Vagina (tissue), 2 donors: ENCODE results near the gene MAGI3. TPM values are rescaled to one million over a fixed set of nuclear protein-coding genes. Genes with fewer than 3 reads are reported as not detected.

Experiments
- DNase-seq, 2 donors: peaks; one replicate each; pipeline ENCODE4 v3.0.0-alpha.2; 2017; ENCODE audit errors: extremely low spot score in 2 of 2
- H3K27ac ChIP-seq: fragments of 200-600 bp; sonication (generic); one replicate; pipeline ENCODE4 v1.5.1; 2019
- H3K27me3 ChIP-seq: fragments of 200-600 bp; sonication (generic); one replicate; pipeline ENCODE4 v1.5.1; 2019
- H3K36me3 ChIP-seq, 2 donors: fragments of 200-600 bp; sonication (generic); one replicate each; pipeline ENCODE4 v1.5.1; 2017 to 2019
- H3K4me1 ChIP-seq: fragments of 200-600 bp; sonication (generic); one replicate; pipeline ENCODE4 v1.5.1; 2019
- H3K4me3 ChIP-seq, 2 donors: fragments of 200-600 bp; sonication (generic); 1 replicate in 1 of 2; 2 replicates in 1 of 2; pipeline ENCODE4 v1.5.1; 2016 to 2019
- H3K9me3 ChIP-seq: fragments of 200-600 bp; sonication (generic); one replicate; pipeline ENCODE4 v1.5.1; 2019
- POLR2A ChIP-seq, 2 donors: fragments of 450-650 bp; IDR thresholded peaks; one replicate each; pipeline ENCODE4 v1.6.1; 2017; ENCODE audit warnings: antibody characterized with exemption in 2 of 2, mild to moderate bottlenecking in 2 of 2, moderate library complexity in 2 of 2
- POLR2AphosphoS5 ChIP-seq, 2 donors: sonication (generic); formaldehyde crosslinking; IDR thresholded peaks; one replicate each; pipeline ENCODE4 v1.9.0; 2017; ENCODE audit warnings: antibody characterized with exemption in 2 of 2, mild to moderate bottlenecking in 2 of 2, low read depth in 1 of 2; ENCODE audit not compliant: insufficient read depth in 1 of 2
- intact Hi-C: fragments of 100-400 bp; cut with DNase I; formaldehyde crosslinking; loops from one replicate; pipeline ENCODE4 v1.15.1; 2023
- total RNA-seq: library from RNA; depleted of rRNA; stranded (reverse); fragments of >200 nt; gene quantifications from one replicate; pipeline ENCODE4 v1.2.3, GENCODE V29; 2016
- TF ChIP-seq, protein P1 (sequence below), 3 experiments: fragments of 450-650 bp in 2 of 3; fragments of 200-600 bp in 1 of 3; sonication (generic) in 1 of 3; IDR thresholded peaks; one replicate each; pipeline ENCODE4 v1.5.1; 2017 to 2019; ENCODE audit warnings: antibody characterized with exemption in 3 of 3, mild to moderate bottlenecking in 2 of 3, moderate library complexity in 2 of 3

The MAGI3 gene
- total RNA-seq, 1 donor from 2014 or later: 18.4 TPM

DNA sequence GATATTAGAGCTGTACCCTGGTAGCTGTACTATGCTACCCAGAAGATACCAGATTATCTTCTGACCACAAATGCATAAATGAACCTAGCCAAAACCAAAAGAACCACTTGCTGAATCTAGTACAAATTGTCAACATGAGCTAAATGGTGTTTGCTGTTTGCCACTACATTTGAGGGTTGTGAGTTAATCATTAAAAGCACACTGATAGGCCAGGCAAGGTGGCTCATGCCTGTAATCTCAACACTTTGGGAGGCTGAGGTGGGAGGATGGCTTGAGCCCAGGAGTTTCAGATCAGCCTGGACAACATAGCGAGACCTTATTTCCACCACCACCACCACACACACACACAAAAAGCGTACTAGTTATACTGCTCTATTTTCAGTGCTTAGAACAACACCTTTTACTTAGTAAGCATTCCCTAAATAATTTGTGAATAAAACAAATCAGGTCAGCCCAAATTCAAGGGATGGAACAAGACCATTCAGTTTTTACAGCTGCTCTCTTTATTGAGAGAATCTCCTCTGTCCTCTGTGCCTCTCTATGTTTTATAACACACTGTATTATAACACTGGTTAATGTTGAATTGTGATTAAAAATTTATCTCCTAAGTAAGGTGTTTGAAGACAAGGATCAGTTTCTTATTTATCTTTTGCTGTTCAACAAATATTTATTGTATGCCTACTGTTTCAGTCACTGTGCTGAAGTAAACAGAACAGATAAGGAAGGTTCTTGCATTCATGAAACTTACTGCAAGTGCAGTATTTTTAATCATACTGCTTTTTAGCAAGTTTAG, 44.0 kb downstream of the MAGI3 start:
- no peaks in the 10 kb centered on the region for H3K36me3 ChIP-seq
- no peak overlapping the region for H3K27ac ChIP-seq

GRCh38 chr1:113434874-113435175, 44.5 kb downstream of the MAGI3 start:
- no peaks in the 10 kb centered on the region for H3K27me3 ChIP-seq
- DNase-seq: no peak
- intact Hi-C loops: no loop called here
- no peak overlapping the region for H3K27ac ChIP-seq
- H3K36me3 ChIP-seq: no peaks in the 10 kb centered on the region
- H3K9me3 ChIP-seq: no peaks in the 10 kb centered on the region
- no peak overlapping the region for H3K4me3 ChIP-seq
- H3K4me1 ChIP-seq: peaks cover 19% of the 10 kb centered on the region
- TF ChIP-seq, protein P1, sequence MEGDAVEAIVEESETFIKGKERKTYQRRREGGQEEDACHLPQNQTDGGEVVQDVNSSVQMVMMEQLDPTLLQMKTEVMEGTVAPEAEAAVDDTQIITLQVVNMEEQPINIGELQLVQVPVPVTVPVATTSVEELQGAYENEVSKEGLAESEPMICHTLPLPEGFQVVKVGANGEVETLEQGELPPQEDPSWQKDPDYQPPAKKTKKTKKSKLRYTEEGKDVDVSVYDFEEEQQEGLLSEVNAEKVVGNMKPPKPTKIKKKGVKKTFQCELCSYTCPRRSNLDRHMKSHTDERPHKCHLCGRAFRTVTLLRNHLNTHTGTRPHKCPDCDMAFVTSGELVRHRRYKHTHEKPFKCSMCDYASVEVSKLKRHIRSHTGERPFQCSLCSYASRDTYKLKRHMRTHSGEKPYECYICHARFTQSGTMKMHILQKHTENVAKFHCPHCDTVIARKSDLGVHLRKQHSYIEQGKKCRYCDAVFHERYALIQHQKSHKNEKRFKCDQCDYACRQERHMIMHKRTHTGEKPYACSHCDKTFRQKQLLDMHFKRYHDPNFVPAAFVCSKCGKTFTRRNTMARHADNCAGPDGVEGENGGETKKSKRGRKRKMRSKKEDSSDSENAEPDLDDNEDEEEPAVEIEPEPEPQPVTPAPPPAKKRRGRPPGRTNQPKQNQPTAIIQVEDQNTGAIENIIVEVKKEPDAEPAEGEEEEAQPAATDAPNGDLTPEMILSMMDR (IDR thresholded peaks at IDR 0.05): no peak
- no peak for TF ChIP-seq POLR2AphosphoS5 (IDR thresholded peaks at IDR 0.05; ENCODE audit: insufficient read depth in 1 of 2, low read depth in 1 of 2)
- no peak for TF ChIP-seq POLR2A (IDR thresholded peaks at IDR 0.05)

More for the DNA sequence above, 44.0 kb downstream of the MAGI3 start:
- TF ChIP-seq POLR2A (IDR thresholded peaks at IDR 0.05): no peak
- TF ChIP-seq, protein P1 (IDR thresholded peaks at IDR 0.05): no peak
- no peak for TF ChIP-seq POLR2AphosphoS5 (IDR thresholded peaks at IDR 0.05; ENCODE audit: insufficient read depth in 1 of 2, low read depth in 1 of 2)
- Histone ChIP-seq H3K4me3 (no peak overlapping the region), H3K27me3 (no peaks in the 10 kb centered on the region), H3K9me3 (no peaks in the 10 kb centered on the region), H3K4me1 (peaks cover 25% of the 10 kb centered on the region)
- DNase-seq: no peak
- intact Hi-C loops: no loop called here

- intact Hi-C loops: no loop called here
- peaks cover 13% of the 10 kb centered on the region for H3K4me1 ChIP-seq
- H3K9me3 ChIP-seq: no peaks in the 10 kb centered on the region
- DNase-seq: no peak
- no peaks in the 10 kb centered on the region for H3K36me3 ChIP-seq
- no peak for TF ChIP-seq POLR2A (IDR thresholded peaks at IDR 0.05)
- TF ChIP-seq, protein P1 (IDR thresholded peaks at IDR 0.05): no peak
- TF ChIP-seq POLR2AphosphoS5 (IDR thresholded peaks at IDR 0.05; ENCODE audit: insufficient read depth in 1 of 2, low read depth in 1 of 2): no peak
- H3K27me3 ChIP-seq: no peaks in the 10 kb centered on the region
- H3K27ac ChIP-seq: no peak overlapping the region
- H3K4me3 ChIP-seq: no peak overlapping the region
These were observed 47.4 kb downstream of the MAGI3 start for GRCh38 chr1:113437554-113438341.

GRCh38 chr1:113438505-113439276, 48.4 kb downstream of the MAGI3 start:
- Histone ChIP-seq H3K36me3 (no peaks in the 10 kb centered on the region), H3K27ac (no peak overlapping the region), H3K9me3 (no peaks in the 10 kb centered on the region), H3K4me1 (peaks cover 10% of the 10 kb centered on the region), H3K4me3 (no peak overlapping the region), H3K27me3 (no peaks in the 10 kb centered on the region)
- intact Hi-C loops: no loop called here
- no peak for DNase-seq
- TF ChIP-seq POLR2AphosphoS5 (IDR thresholded peaks at IDR 0.05; ENCODE audit: insufficient read depth in 1 of 2, low read depth in 1 of 2) (no peak), POLR2A (IDR thresholded peaks at IDR 0.05) (no peak)
- TF ChIP-seq, protein P1 (IDR thresholded peaks at IDR 0.05): no peak
